ENCODE measurements around the gene SNRK.

The SNRK gene

DNA sequence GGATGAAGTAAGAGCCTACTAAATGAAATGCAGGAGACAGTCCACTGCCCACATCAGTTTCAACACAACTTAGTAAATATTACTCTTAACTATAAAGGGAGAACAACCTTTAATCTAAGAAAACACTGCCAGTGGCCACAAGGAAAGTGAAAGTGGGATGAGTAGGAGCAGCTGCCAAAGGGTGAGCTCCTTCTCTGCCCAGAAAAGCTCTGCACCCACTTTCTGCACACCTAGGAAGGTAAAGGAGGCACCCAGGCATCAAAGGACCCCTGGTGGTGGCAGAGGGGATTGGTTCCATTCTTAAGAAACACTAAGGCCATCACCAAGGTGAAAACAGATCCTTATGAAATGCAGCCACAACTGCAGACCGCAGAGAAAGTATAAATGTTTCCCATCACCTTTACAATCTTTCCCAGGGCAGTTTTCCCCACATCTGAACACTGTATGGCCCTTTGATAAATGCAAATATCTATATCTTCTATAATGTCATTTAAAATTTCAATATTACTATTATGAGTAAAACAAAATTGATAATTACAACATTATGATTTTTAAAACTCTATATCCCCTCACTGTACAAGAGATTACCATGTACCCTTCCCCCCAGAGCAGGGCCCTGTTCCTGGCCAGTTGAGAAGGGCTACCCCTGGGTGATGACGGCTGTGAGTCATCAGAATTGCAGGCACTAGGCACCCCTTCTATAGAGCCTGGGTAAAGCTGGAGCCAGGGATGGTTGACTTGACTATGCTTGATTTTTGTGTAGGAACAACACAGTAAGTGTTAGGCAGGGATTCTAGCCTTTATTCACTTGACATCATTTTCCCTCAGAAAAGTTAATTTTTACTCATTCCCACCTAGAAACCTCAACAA lies 92.0 kb downstream of the SNRK start:
- no peak for DNase-seq

DNA sequence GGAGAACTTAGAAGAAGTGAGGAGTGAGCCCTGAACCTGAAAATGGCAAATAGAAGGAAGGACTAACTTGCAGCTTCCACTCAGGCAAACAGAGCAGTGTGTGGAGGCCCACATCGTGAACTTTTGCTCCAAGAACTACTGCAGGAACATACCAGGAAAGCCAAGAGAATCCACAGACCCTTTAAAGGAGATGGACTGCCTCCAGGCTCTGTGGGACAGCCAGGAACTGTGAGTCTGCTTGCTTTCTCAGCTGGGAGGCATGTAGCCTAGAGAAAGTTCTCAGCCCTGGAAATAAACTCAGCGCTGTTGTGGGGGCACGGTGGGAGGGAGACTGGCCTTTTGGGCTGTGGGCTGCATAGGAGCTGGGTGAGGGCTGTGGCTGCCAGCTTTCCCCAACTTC lies 93.0 kb downstream of the SNRK start:
- no peak for DNase-seq

GRCh38 chr3:43388175-43388574 lies 101.8 kb downstream of the SNRK start:
- DNase-seq = no peak

- no peak for DNase-seq
Measured at GRCh38 chr3:43388915-43389314, 102.6 kb downstream of the SNRK start.

- DNase-seq = no peak
Measured at GRCh38 chr3:43389388-43390254, 103.3 kb downstream of the SNRK start.

DNA sequence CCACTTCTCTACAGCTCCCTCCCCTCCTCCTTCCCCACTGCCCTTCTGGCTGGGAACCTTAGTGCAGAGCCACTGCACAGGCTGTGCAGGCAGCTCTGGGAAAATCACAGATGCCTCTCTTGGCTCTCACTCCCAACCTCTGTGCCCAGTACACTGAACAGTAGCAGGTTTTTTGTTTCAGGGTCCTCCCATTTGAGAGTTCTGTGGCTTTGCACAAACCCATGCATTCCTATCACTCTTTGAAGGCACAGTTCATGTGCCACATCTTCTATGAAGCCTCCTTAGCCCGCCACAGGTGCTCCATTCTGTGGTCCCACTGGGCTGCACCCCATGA lies 103.9 kb downstream of the SNRK start:
- no peak for DNase-seq

- no peak for DNase-seq
Measured at GRCh38 chr3:43391621-43392020, 105.3 kb downstream of the SNRK start.

DNA sequence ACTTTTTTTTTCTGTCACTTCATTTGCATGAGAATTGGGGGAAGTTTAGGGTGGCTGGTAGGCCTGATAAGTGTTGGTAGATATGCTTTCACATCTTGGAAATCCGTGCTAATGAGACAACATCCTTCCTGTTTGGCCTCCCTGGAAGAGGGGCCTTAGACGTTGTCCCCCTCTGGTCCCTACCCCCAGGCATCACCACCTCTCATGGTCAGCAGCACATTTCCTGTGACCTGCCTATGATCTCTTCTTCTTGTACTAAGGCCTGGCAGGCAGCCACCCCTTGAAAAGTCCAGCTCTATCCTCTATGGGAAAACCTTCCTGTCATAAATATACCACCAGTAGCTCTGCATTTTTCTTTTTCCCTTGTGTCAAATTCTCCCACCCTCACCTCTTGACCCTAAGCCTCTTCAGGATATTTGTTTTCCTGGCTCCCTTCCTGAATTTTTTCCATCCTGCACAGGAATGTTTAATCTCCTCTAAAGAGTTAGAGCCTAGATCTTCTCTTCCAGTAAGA lies 107.8 kb downstream of the SNRK start:
- DNase-seq = no peak

GRCh38 chr3:43399034-43399433 lies 112.7 kb downstream of the SNRK start:
- DNase-seq = no peak

GRCh38 chr3:43400167-43400566 lies 113.8 kb downstream of the SNRK start:
- no peak for DNase-seq

All from DMS 273 treated with DMSO at 0.1 percent for 48 hours (cell line).